Type B pancreatic cell (in vitro differentiated cells): ENCODE data around the gene LARP4B. TPM values are rescaled to one million over a fixed set of nuclear protein-coding genes. Genes with fewer than 3 reads are reported as not detected.

Experiments
- DNase-seq: peaks from one replicate; pipeline ENCODE4 v3.0.0; 2021; ENCODE audit warnings: mixed read lengths; ENCODE audit not compliant: unreplicated experiment; ENCODE audit errors: extremely low spot score
- H3K27ac Mint-ChIP-seq: 2 replicates; pipeline ENCODE4 v1.8.0; 2021; ENCODE audit warnings: mild to moderate bottlenecking, mixed read lengths
- H3K27me3 Mint-ChIP-seq: 2 replicates; pipeline ENCODE4 v1.8.0; 2021; ENCODE audit warnings: mixed read lengths
- H3K36me3 Mint-ChIP-seq: 2 replicates; pipeline ENCODE4 v1.8.0; 2021; ENCODE audit warnings: mixed read lengths
- H3K4me1 Mint-ChIP-seq: one replicate; pipeline ENCODE4 v1.8.0; 2021; ENCODE audit warnings: mixed read lengths; ENCODE audit not compliant: unreplicated experiment
- H3K4me3 Mint-ChIP-seq: 2 replicates; pipeline ENCODE4 v1.8.0; 2021; ENCODE audit warnings: mild to moderate bottlenecking, mixed read lengths
- H3K9me3 Mint-ChIP-seq: 2 replicates; pipeline ENCODE4 v1.8.0; 2021; ENCODE audit warnings: mixed read lengths
- CTCF ChIP-seq: fragments of 200-600 bp; sonication (generic); conservative IDR thresholded peaks from 2 replicates; pipeline ENCODE4 v1.5.0; 2021; ENCODE audit warnings: antibody characterized with exemption, mild to moderate bottlenecking
- total RNA-seq: library from RNA; stranded (reverse); gene quantifications from 2 replicates; pipeline ENCODE4 v1.2.1, GENCODE V29; 2021; ENCODE audit warnings: low replicate concordance

The LARP4B gene
- total RNA-seq, 1 donor from 2014 or later: 82.1 TPM

GRCh38 chr10:974038-974784 is 42.7 kb upstream of the LARP4B start:
- H3K4me1 Mint-ChIP-seq: peaks cover 21% of the 10 kb centered on the region
- H3K27me3 Mint-ChIP-seq: no peaks in the 10 kb centered on the region
- no peak for TF ChIP-seq CTCF
- peaks cover 11% of the 10 kb centered on the region for H3K36me3 Mint-ChIP-seq
- no peak for DNase-seq
- H3K27ac Mint-ChIP-seq: peak overlapping the region; percentile 57
- H3K9me3 Mint-ChIP-seq: peaks cover 6% of the 10 kb centered on the region
- H3K4me3 Mint-ChIP-seq: no peak overlapping the region

- H3K9me3 Mint-ChIP-seq: no peaks in the 10 kb centered on the region
- no peak for DNase-seq
- H3K27ac Mint-ChIP-seq: no peak overlapping the region
- H3K27me3 Mint-ChIP-seq: peaks cover 6% of the 10 kb centered on the region
- peaks cover 21% of the 10 kb centered on the region for H3K4me1 Mint-ChIP-seq
- H3K36me3 Mint-ChIP-seq: peaks cover 6% of the 10 kb centered on the region
- H3K4me3 Mint-ChIP-seq: no peak overlapping the region
- TF ChIP-seq CTCF: no peak
These were observed 41.3 kb upstream of the LARP4B start for GRCh38 chr10:972763-973162.

DNA sequence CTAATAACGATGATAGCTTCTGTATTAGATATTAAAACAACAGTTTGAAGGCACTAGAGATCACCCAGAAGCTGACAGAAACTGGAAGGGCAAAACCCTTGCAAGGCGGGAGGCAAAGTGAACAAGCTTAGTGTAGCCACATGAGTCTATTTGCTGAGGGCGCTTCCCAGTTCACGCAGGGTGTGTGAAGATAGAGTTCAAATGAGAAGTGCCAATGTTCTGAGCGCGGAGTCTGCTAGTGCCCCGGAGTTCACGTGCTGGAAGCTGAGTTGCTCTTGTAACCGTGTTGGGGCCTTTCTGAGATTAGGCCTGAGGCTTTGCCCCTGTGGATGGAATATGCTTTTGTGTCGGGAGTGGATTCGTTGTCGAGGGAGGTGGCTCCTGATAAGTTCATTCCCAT is 40.1 kb upstream of the LARP4B start:
- Mint-ChIP-seq H3K36me3 (peaks cover 3% of the 10 kb centered on the region), H3K9me3 (no peaks in the 10 kb centered on the region), H3K4me3 (peak overlapping the region; percentile 4), H3K4me1 (peaks cover 21% of the 10 kb centered on the region), H3K27me3 (peaks cover 6% of the 10 kb centered on the region), H3K27ac (peak overlapping the region; percentile 61)
- no peak for TF ChIP-seq CTCF
- no peak for DNase-seq

- no peak for DNase-seq
- no peaks in the 10 kb centered on the region for H3K36me3 Mint-ChIP-seq
- H3K4me3 Mint-ChIP-seq: peak overlapping the region; percentile 65
- no peaks in the 10 kb centered on the region for H3K9me3 Mint-ChIP-seq
- H3K27me3 Mint-ChIP-seq: peaks cover 6% of the 10 kb centered on the region
- peaks cover 21% of the 10 kb centered on the region for H3K4me1 Mint-ChIP-seq
- peak overlapping the region; percentile 61 for H3K27ac Mint-ChIP-seq
- no peak for TF ChIP-seq CTCF
These were observed 39.6 kb upstream of the LARP4B start for GRCh38 chr10:971150-971542.

DNA sequence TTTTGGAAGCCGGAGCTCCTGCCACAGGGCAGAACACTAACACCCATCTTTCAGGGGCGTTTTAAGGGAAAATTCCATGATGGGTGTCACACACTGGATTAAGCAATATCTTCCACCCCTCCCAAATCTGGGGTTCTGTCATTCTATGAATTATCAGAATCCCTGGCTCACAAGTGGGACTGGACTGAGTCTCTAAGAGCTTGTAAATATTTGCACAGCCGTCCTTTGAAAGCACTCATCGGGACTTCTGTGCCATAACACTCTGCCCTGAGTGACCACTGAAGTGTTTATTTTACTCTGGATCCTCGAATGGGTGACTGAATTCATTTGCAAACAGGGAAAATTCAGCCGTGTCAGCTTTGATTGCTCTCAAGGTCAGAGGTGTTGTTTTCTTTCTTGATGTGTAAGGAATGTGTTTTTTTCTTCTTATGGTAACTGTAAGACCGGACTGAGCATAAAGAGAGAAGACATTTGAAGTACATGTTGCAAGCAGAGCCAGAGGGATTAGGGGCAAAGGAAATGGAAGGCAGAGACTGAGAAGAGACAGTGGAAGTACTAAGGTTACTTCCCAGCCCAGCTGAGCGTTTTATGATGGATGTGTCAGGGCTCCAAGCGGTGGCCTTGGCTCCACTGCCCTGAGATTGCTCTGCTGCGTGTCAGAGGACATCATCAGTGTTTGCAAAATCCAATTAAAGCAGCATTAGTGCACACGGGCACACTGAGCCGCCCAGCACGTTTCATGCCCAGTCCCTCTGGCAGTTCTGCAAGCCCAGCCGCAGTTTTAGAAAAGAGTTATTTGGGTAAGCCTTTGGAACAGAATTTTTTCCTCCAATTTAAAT is 39.0 kb upstream of the LARP4B start:
- H3K27me3 Mint-ChIP-seq: peaks cover 6% of the 10 kb centered on the region
- no peaks in the 10 kb centered on the region for H3K9me3 Mint-ChIP-seq
- H3K4me1 Mint-ChIP-seq: peaks cover 21% of the 10 kb centered on the region
- H3K36me3 Mint-ChIP-seq: no peaks in the 10 kb centered on the region
- no peak for TF ChIP-seq CTCF
- peak overlapping the region; percentile 61 for H3K27ac Mint-ChIP-seq
- DNase-seq: no peak
- H3K4me3 Mint-ChIP-seq: peak overlapping the region; percentile 8
